CD4-positive, alpha-beta T cell (primary cell): ENCODE measurements around the gene MAIP1. TPM values are rescaled to one million over a fixed set of nuclear protein-coding genes. Genes with fewer than 3 reads are reported as not detected.
A peak's percentile ranks its signal among the peaks of the same experiment; 100 is the strongest.

Source experiments
- ATAC-seq: fragments of 200-7000 bp; cut with Tn5 transposase; one replicate; pipeline ENCODE4 v1.10.0; 2022; ENCODE audit warnings: mild to moderate bottlenecking; ENCODE audit not compliant: poor library complexity
- CTCF ChIA-PET: fragments of 350-600 bp; sonication (Branson Sonifier 250); formaldehyde crosslinking; loops from one replicate; lab custom pipeline; 2021; ENCODE audit warnings: antibody characterized with exemption, inconsistent platforms; lab: Charles Lee
- POLR2A ChIA-PET: fragments of 350-600 bp; sonication (Branson Sonifier 250); formaldehyde crosslinking; loops from one replicate; lab custom pipeline; 2021; ENCODE audit warnings: antibody characterized with exemption, inconsistent platforms; lab: Charles Lee
- DNase-seq, 14 experiments: peaks; one replicate each; pipeline ENCODE4 v3.0.0-alpha.2; 2013 to 2020; ENCODE audit warnings: mixed read lengths in 2 of 14
- H3K27ac ChIP-seq, 2 donors: one replicate each; pipeline versions ENCODE4 v1.5.1 to v1.7.0; 2013; ENCODE audit warnings: low read length in 2 of 2, low read depth in 1 of 2, mild to moderate bottlenecking in 1 of 2
- H3K27me3 ChIP-seq, 2 experiments: 1 replicate in 1 of 2; 2 replicates in 1 of 2; pipeline versions ENCODE4 v1.6.1 to v1.7.0; 2013; ENCODE audit warnings: low read length in 2 of 2, control low read depth in 1 of 2, mild to moderate bottlenecking in 1 of 2, moderate library complexity in 1 of 2; ENCODE audit not compliant: insufficient read depth in 2 of 2, control insufficient read depth in 1 of 2
- H3K36me3 ChIP-seq: one replicate; pipeline ENCODE4 v1.6.1; 2013; ENCODE audit warnings: low read length, control low read depth; ENCODE audit not compliant: insufficient read depth
- H3K4me1 ChIP-seq: one replicate; pipeline ENCODE4 v1.6.1; 2013; ENCODE audit warnings: low read length, control low read depth; ENCODE audit not compliant: insufficient read depth
- H3K4me3 ChIP-seq: one replicate; pipeline ENCODE4 v1.5.1; 2013; ENCODE audit warnings: mild to moderate bottlenecking, low read length, moderate library complexity
- H3K9me3 ChIP-seq, 2 experiments: 1 replicate in 1 of 2; 2 replicates in 1 of 2; pipeline versions ENCODE4 v1.6.1 to v1.7.0; 2013; ENCODE audit warnings: low read length in 2 of 2, mild to moderate bottlenecking in 2 of 2, control low read depth in 1 of 2, moderate library complexity in 1 of 2; ENCODE audit not compliant: control insufficient read depth in 1 of 2, insufficient read depth in 1 of 2
- H3K27ac Mint-ChIP-seq: one replicate; pipeline ENCODE4 v1.8.0; 2020; ENCODE audit warnings: mixed read lengths
- H3K27me3 Mint-ChIP-seq: one replicate; pipeline ENCODE4 v1.8.0; 2021; ENCODE audit warnings: mixed read lengths
- H3K36me3 Mint-ChIP-seq: one replicate; pipeline ENCODE4 v1.8.0; 2021; ENCODE audit warnings: low read depth, mixed read lengths
- H3K4me1 Mint-ChIP-seq: one replicate; pipeline ENCODE4 v1.8.0; 2021; ENCODE audit warnings: low read depth, mixed read lengths
- H3K4me3 Mint-ChIP-seq: one replicate; pipeline ENCODE4 v1.8.0; 2020; ENCODE audit warnings: mild to moderate bottlenecking, mixed read lengths
- H3K9me3 Mint-ChIP-seq: one replicate; pipeline ENCODE4 v1.8.0; 2020; ENCODE audit warnings: mixed read lengths
- intact Hi-C, 2 experiments: fragments of 100-400 bp; cut with DNase I in 1 of 2; cut with micrococcal nuclease in 1 of 2; formaldehyde crosslinking; loops; one replicate each; pipeline versions ENCODE4 v1.15.1 to v1.9.0; 2023 to 2025; cut with DNase I, micrococcal nuclease
- total RNA-seq, 174 experiments: library from RNA in 2 of 174; stranded (reverse) in 2 of 174; gene quantifications; one replicate each; pipeline ENCODE4 v1.2.3 and lab custom pipeline; 2021 to 2026
- TF ChIP-seq, protein P1 (sequence below): fragments of 200-600 bp; IDR thresholded peaks from one replicate; pipeline ENCODE4 v1.8.0; 2022; ENCODE audit warnings: antibody characterized with exemption, mild to moderate bottlenecking

Gene MAIP1
- total RNA-seq, 2 experiments from 2014 or later: 34.6 to 35.8 TPM

DNA sequence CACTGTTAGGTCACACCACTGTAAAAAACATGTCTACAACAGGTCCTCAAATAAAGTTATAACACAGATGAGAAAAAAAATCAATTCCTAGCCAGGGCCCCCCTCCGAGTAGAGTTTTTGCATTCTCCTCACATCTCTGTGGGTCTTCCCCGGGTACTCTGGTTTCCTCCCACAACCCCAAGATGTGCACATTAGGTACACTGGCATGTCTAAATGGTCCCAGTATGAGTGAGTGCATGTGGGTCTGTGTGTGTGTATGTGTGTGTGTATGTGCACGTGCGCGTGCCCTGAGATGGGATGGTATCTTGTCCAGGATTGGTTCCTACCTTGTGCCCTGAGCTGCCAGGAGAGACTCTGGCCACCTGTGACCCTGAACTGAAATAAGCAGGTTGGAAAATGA, 5.0 kb upstream of the MAIP1 start:
- no peaks in the 10 kb centered on the region for H3K27me3 Mint-ChIP-seq
- POLR2A ChIA-PET: interaction anchor here (0.6 kb wide), 1 partner anchor 8 kb away, joined by 3 read pairs; no protein-coding TSS in a partner anchor
- TF ChIP-seq, protein P1, sequence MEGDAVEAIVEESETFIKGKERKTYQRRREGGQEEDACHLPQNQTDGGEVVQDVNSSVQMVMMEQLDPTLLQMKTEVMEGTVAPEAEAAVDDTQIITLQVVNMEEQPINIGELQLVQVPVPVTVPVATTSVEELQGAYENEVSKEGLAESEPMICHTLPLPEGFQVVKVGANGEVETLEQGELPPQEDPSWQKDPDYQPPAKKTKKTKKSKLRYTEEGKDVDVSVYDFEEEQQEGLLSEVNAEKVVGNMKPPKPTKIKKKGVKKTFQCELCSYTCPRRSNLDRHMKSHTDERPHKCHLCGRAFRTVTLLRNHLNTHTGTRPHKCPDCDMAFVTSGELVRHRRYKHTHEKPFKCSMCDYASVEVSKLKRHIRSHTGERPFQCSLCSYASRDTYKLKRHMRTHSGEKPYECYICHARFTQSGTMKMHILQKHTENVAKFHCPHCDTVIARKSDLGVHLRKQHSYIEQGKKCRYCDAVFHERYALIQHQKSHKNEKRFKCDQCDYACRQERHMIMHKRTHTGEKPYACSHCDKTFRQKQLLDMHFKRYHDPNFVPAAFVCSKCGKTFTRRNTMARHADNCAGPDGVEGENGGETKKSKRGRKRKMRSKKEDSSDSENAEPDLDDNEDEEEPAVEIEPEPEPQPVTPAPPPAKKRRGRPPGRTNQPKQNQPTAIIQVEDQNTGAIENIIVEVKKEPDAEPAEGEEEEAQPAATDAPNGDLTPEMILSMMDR: no peak
- Histone ChIP-seq H3K27me3 (no peaks in the 10 kb centered on the region), H3K4me3 (no peak overlapping the region), H3K9me3 (no peaks in the 10 kb centered on the region), H3K36me3 (peaks cover 35% of the 10 kb centered on the region), H3K4me1 (peaks cover 16% of the 10 kb centered on the region), H3K27ac (no peak overlapping the region)
- CTCF ChIA-PET: no interaction called here
- no peak for ATAC-seq
- H3K4me1 Mint-ChIP-seq: peaks cover 55% of the 10 kb centered on the region
- DNase-seq: no peak
- peaks cover 53% of the 10 kb centered on the region for H3K36me3 Mint-ChIP-seq
- no peaks in the 10 kb centered on the region for H3K9me3 Mint-ChIP-seq
- no peak overlapping the region for H3K27ac Mint-ChIP-seq
- H3K4me3 Mint-ChIP-seq: no peak overlapping the region
- intact Hi-C loops: loop anchor here in 1 of 2 experiments (10.0 kb wide), 1 partner anchor 1824 kb away; no protein-coding TSS in a partner anchor

DNA sequence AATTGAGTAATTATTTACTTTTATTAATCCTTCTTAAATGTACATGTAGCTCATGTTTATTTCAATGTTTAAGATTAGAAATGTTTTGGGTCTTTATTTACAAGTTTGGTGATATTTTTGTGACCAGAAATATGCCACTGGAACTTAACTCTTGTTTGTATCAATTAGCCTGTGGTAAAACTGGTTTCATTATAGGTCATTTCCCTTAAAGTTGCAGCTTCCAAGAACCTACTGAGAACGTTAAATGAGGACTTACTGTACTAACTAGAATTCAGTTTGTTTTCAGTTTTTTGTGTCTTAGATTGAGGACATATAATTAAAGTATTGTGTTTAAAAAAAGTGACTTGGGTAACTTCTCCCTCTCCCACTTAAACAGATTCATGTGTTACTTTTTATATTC, 4.4 kb upstream of the MAIP1 start:
- intact Hi-C loops: loop anchor here in 1 of 2 experiments (10.0 kb wide), 1 partner anchor 1824 kb away; no protein-coding TSS in a partner anchor
- H3K36me3 ChIP-seq: peaks cover 33% of the 10 kb centered on the region
- ATAC-seq (no peak), DNase-seq (no peak)
- peaks cover 17% of the 10 kb centered on the region for H3K4me1 ChIP-seq
- Mint-ChIP-seq H3K27ac (no peak overlapping the region), H3K36me3 (peaks cover 53% of the 10 kb centered on the region), H3K4me3 (no peak overlapping the region), H3K4me1 (peaks cover 61% of the 10 kb centered on the region), H3K27me3 (no peaks in the 10 kb centered on the region), H3K9me3 (no peaks in the 10 kb centered on the region)
- CTCF ChIA-PET: no interaction called here
- POLR2A ChIA-PET: interaction anchor here (0.6 kb wide), 1 partner anchor 9 kb away, joined by 3 read pairs; no protein-coding TSS in a partner anchor
- TF ChIP-seq, protein P1: no peak
- H3K27me3 ChIP-seq: no peaks in the 10 kb centered on the region
- no peaks in the 10 kb centered on the region for H3K9me3 ChIP-seq
- no peak overlapping the region for H3K4me3 ChIP-seq
- H3K27ac ChIP-seq: no peak overlapping the region

DNA sequence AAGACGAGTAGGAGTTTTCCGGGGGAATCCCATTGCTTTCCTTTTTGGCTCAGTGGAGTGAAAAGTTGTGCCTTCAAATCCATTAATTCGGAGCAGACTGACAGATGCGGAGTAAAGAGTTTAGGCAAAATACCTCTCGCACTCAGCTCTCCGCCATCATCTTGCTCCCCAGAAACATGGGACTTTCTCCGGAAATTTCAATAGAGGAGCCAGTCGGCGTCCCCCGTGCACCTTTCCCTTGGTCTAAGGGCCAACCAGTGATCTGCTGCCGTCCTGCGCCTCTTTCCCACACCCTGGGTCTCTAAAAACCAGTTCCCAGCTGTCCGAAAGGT, 409 bp upstream of the MAIP1 start:
- Histone ChIP-seq H3K27ac (peak overlapping the region; percentile 68 to 83), H3K4me3 (peak overlapping the region; percentile 83), H3K36me3 (peaks cover 23% of the 10 kb centered on the region), H3K4me1 (peaks cover 30% of the 10 kb centered on the region), H3K27me3 (no peaks in the 10 kb centered on the region), H3K9me3 (no peaks in the 10 kb centered on the region)
- Mint-ChIP-seq H3K27me3 (no peaks in the 10 kb centered on the region), H3K36me3 (peaks cover 48% of the 10 kb centered on the region), H3K4me1 (peaks cover 76% of the 10 kb centered on the region), H3K4me3 (peak overlapping the region; percentile 96), H3K27ac (peak overlapping the region; percentile 91), H3K9me3 (no peaks in the 10 kb centered on the region)
- DNase-seq: no peak
- no peak for ATAC-seq
- ChIA-PET CTCF (interaction anchor here (0.9 kb wide), 1 partner anchor 12 kb away, joined by 3 read pairs; no protein-coding TSS in a partner anchor), POLR2A (interaction anchor here (0.7 to 1.3 kb wide), 2 partner anchors 9 to 571 kb away, joined by 5 read pairs; partner anchors contain the start of gene SGO2)
- TF ChIP-seq, protein P1: no peak
- intact Hi-C loops: loop anchor here (2.0 to 10.0 kb wide), 3 partner anchors 44 to 1820 kb away; partner anchors contain the start of genes C2orf69 (in 2 of the 2) and BZW1 (in 1 of the 2)
